HepG2 (cell line): ENCODE measurements around the gene FAM53B. TPM values are rescaled to one million over a fixed set of nuclear protein-coding genes. Genes with fewer than 3 reads are reported as not detected.

Experiments
- BRCA1 ChIP-seq: sonication (generic); formaldehyde crosslinking; IDR thresholded peaks from 2 replicates; pipeline ENCODE4 v1.4.0; 2020; ENCODE audit warnings: missing genetic modification reagents
- CAMTA2 ChIP-seq: sonication (generic); formaldehyde crosslinking; IDR thresholded peaks from 2 replicates; pipeline ENCODE4 v1.4.0; 2020; ENCODE audit warnings: mild to moderate bottlenecking, missing genetic modification reagents, borderline replicate concordance
- FOXO1 ChIP-seq: sonication (generic); formaldehyde crosslinking; IDR thresholded peaks from 2 replicates; pipeline ENCODE4 v1.4.0; 2020; ENCODE audit warnings: missing genetic modification reagents
- GABPA ChIP-seq, 2 experiments: IDR thresholded peaks; 2 replicates each; pipeline ENCODE4 v1.6.1; 2011 to 2016; ENCODE audit warnings: low read depth in 2 of 2, low read length in 1 of 2, missing biosample characterization in 1 of 2, missing genetic modification characterization in 1 of 2
- HNF4A ChIP-seq: sonication (generic); formaldehyde crosslinking; IDR thresholded peaks from 2 replicates; pipeline ENCODE4 v1.4.0; 2020; ENCODE audit warnings: missing genetic modification reagents
- HOXA5 ChIP-seq: sonication (generic); formaldehyde crosslinking; IDR thresholded peaks from 2 replicates; pipeline ENCODE4 v1.4.0; 2020; ENCODE audit warnings: missing genetic modification reagents
- JUND ChIP-seq: sonication (generic); formaldehyde crosslinking; IDR thresholded peaks from 2 replicates; pipeline ENCODE4 v1.8.0; 2022; ENCODE audit warnings: mild to moderate bottlenecking, missing genetic modification reagents
- KDM1A ChIP-seq: IDR thresholded peaks from 2 replicates; pipeline ENCODE4 v1.6.1; 2016; ENCODE audit warnings: missing compliant biosample characterization
- NR1H2 ChIP-seq: sonication (generic); formaldehyde crosslinking; IDR thresholded peaks from 2 replicates; pipeline ENCODE4 v1.8.1; 2022; ENCODE audit warnings: low read depth, missing genetic modification reagents, borderline replicate concordance
- NR2F6 ChIP-seq, 2 experiments: IDR thresholded peaks; 2 replicates each; pipeline ENCODE4 v1.6.1; 2016; ENCODE audit warnings: antibody characterized with exemption in 1 of 2, mild to moderate bottlenecking in 1 of 2
- PRMT3 ChIP-seq: sonication (generic); formaldehyde crosslinking; IDR thresholded peaks from 2 replicates; pipeline ENCODE4 v1.8.1; 2022; ENCODE audit warnings: low read depth, mild to moderate bottlenecking, moderate library complexity, missing genetic modification reagents, borderline replicate concordance
- RFX5 ChIP-seq: IDR thresholded peaks from 2 replicates; pipeline ENCODE4 v1.6.1; 2011; ENCODE audit warnings: low read depth, low read length, improper control_type of control experiment
- SAFB2 ChIP-seq: sonication (generic); formaldehyde crosslinking; IDR thresholded peaks from 2 replicates; pipeline ENCODE4 v1.5.1; 2020; ENCODE audit warnings: missing genetic modification reagents, low read depth, mild to moderate bottlenecking, borderline replicate concordance
- SALL1 ChIP-seq: sonication (generic); formaldehyde crosslinking; IDR thresholded peaks from 2 replicates; pipeline ENCODE4 v1.8.0; 2022; ENCODE audit warnings: mild to moderate bottlenecking, missing genetic modification reagents
- SPEN ChIP-seq: sonication (generic); formaldehyde crosslinking; IDR thresholded peaks from 2 replicates; pipeline ENCODE4 v1.5.1; 2020; ENCODE audit warnings: low read depth, mild to moderate bottlenecking, missing genetic modification reagents
- ZNF20 ChIP-seq: sonication (generic); formaldehyde crosslinking; IDR thresholded peaks from 2 replicates; pipeline ENCODE4 v1.4.0; 2020; ENCODE audit warnings: mild to moderate bottlenecking, moderate library complexity, missing genetic modification reagents
- ZNF232 ChIP-seq: sonication (generic); formaldehyde crosslinking; IDR thresholded peaks from 2 replicates; pipeline ENCODE4 v1.4.0; 2020; ENCODE audit warnings: missing genetic modification reagents, borderline replicate concordance
- ZNF331 ChIP-seq: sonication (generic); formaldehyde crosslinking; IDR thresholded peaks from 2 replicates; pipeline ENCODE4 v1.4.0; 2020; ENCODE audit warnings: missing genetic modification reagents
- ZNF484 ChIP-seq: sonication (generic); formaldehyde crosslinking; IDR thresholded peaks from 2 replicates; pipeline ENCODE4 v1.5.1; 2020; ENCODE audit warnings: mild to moderate bottlenecking, low read depth, missing genetic modification reagents, borderline replicate concordance
- ZNF7 ChIP-seq: IDR thresholded peaks from 2 replicates; pipeline ENCODE4 v1.6.1; 2016; ENCODE audit warnings: missing biosample characterization, missing genetic modification reagents
- polyA plus RNA-seq, 8 experiments: library from polyadenylated mRNA; depleted of rRNA in 3 of 8; stranded (reverse) in 7 of 8; unstranded in 1 of 8; fragments of >200 nt; fragmentation: Illumina TruSeq in 4 of 8; extraction: Trizol in 4 of 8; gene quantifications; 2 replicates each; pipeline versions ENCODE4 v1.2.1 to v1.2.3, GENCODE V29; 2011 to 2016; ENCODE audit warnings: low read depth in 4 of 8, missing spikeins in 1 of 8, mixed read lengths in 1 of 8; ENCODE audit not compliant: insufficient read depth in 1 of 8
- total RNA-seq, 5 experiments: library from RNA; depleted of rRNA; stranded (reverse); fragments of >200 nt; fragmentation: Illumina TruSeq; extraction: Trizol; gene quantifications; 2 replicates each; pipeline ENCODE4 v1.2.3, GENCODE V29; 2016; ENCODE audit warnings: low read depth in 1 of 5
- TF ChIP-seq, protein P1 (sequence below): sonication (generic); formaldehyde crosslinking; IDR thresholded peaks from 2 replicates; pipeline ENCODE4 v1.4.0; 2020; ENCODE audit warnings: missing genetic modification reagents
- TF ChIP-seq, protein P2 (sequence below): IDR thresholded peaks from 2 replicates; pipeline ENCODE4 v1.6.1; 2016; ENCODE audit warnings: missing biosample characterization, missing genetic modification reagents, low read depth
- TF ChIP-seq, protein P3 (sequence below): sonication (generic); formaldehyde crosslinking; IDR thresholded peaks from 2 replicates; pipeline ENCODE4 v1.4.0; 2020; ENCODE audit warnings: low read depth, mild to moderate bottlenecking, missing genetic modification reagents
- TF ChIP-seq, protein P4 (sequence below): sonication (generic); formaldehyde crosslinking; IDR thresholded peaks from 2 replicates; pipeline ENCODE4 v1.8.1; 2023; ENCODE audit warnings: mild to moderate bottlenecking, missing genetic modification reagents
- TF ChIP-seq, protein P5 (sequence below): sonication (generic); formaldehyde crosslinking; IDR thresholded peaks from 2 replicates; pipeline ENCODE4 v1.8.0; 2022; ENCODE audit warnings: missing genetic modification reagents, mild to moderate bottlenecking, moderate library complexity, borderline replicate concordance

The FAM53B gene
- total and polyA plus RNA-seq, 2 of the 13 experiments (the other 11 are each of a cell fraction or from before 2014, with no cell fraction given): 6.4 to 19.3 TPM

DNA sequence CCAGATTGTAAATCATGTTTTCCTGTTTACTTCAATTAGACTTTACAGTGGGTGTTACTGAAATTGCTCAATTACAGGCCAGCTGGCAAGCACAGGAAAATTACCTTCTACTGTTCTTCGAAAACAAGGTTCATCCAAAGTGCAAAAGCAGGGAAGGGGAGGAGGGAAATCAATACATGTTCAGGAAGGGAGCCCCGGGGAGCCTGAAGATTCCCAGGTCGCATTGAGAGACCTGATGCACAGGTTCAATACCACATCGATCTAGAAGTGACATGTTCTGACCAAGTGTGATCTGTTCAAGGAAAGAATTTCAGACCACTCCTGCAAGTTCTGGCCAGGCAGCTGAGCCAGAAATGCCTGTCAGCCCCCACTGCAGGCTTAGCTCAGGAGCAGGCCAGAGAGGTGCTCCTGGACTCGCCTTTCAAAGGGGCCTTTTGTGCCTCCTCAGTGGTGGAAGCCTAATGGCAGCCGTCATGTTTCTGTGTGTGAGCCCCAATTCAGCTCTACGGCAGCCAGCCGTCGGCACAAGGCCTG lies 35.9 kb downstream of the FAM53B start (continued):
- TF ChIP-seq ZNF7 (no peak), SALL1 (CRISPR knock-in tag) (peak; percentile 74), HOXA5 (no peak), SPEN (CRISPR knock-in tag) (no peak), RFX5 (no peak), NR2F6 (IDR thresholded peaks at IDR 0.05) (peak; percentile 54; the same call in 1 of the 2 replicates), NR2F6 (CRISPR knock-in tag; IDR thresholded peaks at IDR 0.05) (peak; percentile 60; the same call in 1 of the 2 replicates), ZNF331 (CRISPR knock-in tag) (peak; percentile 35; the same call in 1 of the 2 replicates), SAFB2 (CRISPR knock-in tag) (no peak), HNF4A (peak; percentile 78), ZNF20 (CRISPR knock-in tag) (no peak), JUND (no peak), PRMT3 (CRISPR knock-in tag) (no peak), ZNF484 (CRISPR knock-in tag) (no peak), NR1H2 (CRISPR knock-in tag) (no peak), FOXO1 (CRISPR knock-in tag) (peak; percentile 87), ZNF232 (no peak), GABPA (IDR thresholded peaks at IDR 0.05; ENCODE audit: low read depth, low read length) (no peak), GABPA (CRISPR knock-in tag; IDR thresholded peaks at IDR 0.05; ENCODE audit: low read depth) (no peak), KDM1A (CRISPR knock-in tag) (peak; percentile 29; the same call in 1 of the 2 replicates), BRCA1 (CRISPR knock-in tag) (no peak), CAMTA2 (CRISPR knock-in tag) (no peak)
- TF ChIP-seq, protein P1, sequence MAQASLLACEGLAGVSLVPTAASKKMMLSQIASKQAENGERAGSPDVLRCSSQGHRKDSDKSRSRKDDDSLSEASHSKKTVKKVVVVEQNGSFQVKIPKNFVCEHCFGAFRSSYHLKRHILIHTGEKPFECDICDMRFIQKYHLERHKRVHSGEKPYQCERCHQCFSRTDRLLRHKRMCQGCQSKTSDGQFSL (CRISPR knock-in tag): no peak
- TF ChIP-seq, protein P2, sequence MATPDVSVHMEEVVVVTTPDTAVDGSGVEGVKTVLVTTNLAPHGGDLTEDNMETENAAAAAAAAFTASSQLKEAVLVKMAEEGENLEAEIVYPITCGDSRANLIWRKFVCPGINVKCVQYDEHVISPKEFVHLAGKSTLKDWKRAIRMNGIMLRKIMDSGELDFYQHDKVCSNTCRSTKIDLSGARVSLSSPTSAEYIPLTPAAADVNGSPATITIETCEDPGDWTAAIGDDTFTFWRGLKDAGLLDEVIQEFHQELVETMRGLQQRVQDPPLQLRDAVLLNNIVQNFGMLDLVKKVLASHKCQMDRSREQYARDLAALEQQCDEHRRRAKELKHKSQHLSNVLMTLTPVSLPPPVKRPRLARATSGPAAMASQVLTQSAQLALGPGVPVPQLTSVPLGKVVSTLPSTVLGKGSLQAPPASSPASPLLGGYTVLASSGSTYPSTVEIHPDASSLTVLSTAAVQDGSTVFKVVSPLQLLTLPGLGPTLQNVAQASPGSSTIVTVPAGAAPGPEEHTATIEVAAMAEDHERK (CRISPR knock-in tag): no peak
- TF ChIP-seq, protein P3, sequence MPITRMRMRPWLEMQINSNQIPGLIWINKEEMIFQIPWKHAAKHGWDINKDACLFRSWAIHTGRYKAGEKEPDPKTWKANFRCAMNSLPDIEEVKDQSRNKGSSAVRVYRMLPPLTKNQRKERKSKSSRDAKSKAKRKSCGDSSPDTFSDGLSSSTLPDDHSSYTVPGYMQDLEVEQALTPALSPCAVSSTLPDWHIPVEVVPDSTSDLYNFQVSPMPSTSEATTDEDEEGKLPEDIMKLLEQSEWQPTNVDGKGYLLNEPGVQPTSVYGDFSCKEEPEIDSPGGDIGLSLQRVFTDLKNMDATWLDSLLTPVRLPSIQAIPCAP (CRISPR knock-in tag): no peak
- TF ChIP-seq, protein P4, sequence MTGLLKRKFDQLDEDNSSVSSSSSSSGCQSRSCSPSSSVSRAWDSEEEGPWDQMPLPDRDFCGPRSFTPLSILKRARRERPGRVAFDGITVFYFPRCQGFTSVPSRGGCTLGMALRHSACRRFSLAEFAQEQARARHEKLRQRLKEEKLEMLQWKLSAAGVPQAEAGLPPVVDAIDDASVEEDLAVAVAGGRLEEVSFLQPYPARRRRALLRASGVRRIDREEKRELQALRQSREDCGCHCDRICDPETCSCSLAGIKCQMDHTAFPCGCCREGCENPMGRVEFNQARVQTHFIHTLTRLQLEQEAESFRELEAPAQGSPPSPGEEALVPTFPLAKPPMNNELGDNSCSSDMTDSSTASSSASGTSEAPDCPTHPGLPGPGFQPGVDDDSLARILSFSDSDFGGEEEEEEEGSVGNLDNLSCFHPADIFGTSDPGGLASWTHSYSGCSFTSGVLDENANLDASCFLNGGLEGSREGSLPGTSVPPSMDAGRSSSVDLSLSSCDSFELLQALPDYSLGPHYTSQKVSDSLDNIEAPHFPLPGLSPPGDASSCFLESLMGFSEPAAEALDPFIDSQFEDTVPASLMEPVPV (CRISPR knock-in tag): peak; percentile 48; the same call in 1 of the 2 replicates
- TF ChIP-seq, protein P5, sequence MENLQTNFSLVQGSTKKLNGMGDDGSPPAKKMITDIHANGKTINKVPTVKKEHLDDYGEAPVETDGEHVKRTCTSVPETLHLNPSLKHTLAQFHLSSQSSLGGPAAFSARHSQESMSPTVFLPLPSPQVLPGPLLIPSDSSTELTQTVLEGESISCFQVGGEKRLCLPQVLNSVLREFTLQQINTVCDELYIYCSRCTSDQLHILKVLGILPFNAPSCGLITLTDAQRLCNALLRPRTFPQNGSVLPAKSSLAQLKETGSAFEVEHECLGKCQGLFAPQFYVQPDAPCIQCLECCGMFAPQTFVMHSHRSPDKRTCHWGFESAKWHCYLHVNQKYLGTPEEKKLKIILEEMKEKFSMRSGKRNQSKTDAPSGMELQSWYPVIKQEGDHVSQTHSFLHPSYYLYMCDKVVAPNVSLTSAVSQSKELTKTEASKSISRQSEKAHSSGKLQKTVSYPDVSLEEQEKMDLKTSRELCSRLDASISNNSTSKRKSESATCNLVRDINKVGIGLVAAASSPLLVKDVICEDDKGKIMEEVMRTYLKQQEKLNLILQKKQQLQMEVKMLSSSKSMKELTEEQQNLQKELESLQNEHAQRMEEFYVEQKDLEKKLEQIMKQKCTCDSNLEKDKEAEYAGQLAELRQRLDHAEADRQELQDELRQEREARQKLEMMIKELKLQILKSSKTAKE: peak; percentile 85
